Astrocyte (in vitro differentiated cells and primary cell): ENCODE results near the gene MYL9.

Experiments used
- CTCF ChIP-seq: IDR thresholded peaks from 2 replicates; pipeline ENCODE4 v1.5.1; 2011; ENCODE audit warnings: low read depth, mild to moderate bottlenecking, inconsistent platforms, low read length, moderate library complexity; ENCODE audit not compliant: insufficient read depth
- EZH2 ChIP-seq: IDR thresholded peaks from 2 replicates; pipeline ENCODE4 v1.6.1; 2012; ENCODE audit warnings: mild to moderate bottlenecking, low read length, inconsistent platforms; ENCODE audit not compliant: insufficient read depth

GRCh38 chr20:36543184-36544133, 2.1 kb downstream of the MYL9 start:
- TF ChIP-seq CTCF, result no peak
- no peak for TF ChIP-seq EZH2
